CD8-positive, alpha-beta memory T cell (primary cell): ENCODE measurements around the gene PTCD1. TPM values are rescaled to one million over a fixed set of nuclear protein-coding genes. Genes with fewer than 3 reads are reported as not detected.
A peak's percentile ranks its signal among the peaks of the same experiment; 100 is the strongest.
"Not testable (repeated sequence)": the region's sequence is repeated elsewhere in the genome, so short reads cannot be mapped to it uniquely, and the experiment has no call there.

Experiments used
- CTCF ChIA-PET: fragments of 350-600 bp; sonication (Branson Sonifier 250); formaldehyde crosslinking; loops from one replicate; lab custom pipeline; 2021; ENCODE audit warnings: antibody characterized with exemption; lab: Charles Lee
- POLR2A ChIA-PET: fragments of 350-600 bp; sonication (Branson Sonifier 250); formaldehyde crosslinking; loops from one replicate; lab custom pipeline; 2021; ENCODE audit warnings: antibody characterized with exemption; lab: Charles Lee
- DNase-seq, 5 donors: peaks; one replicate each; pipeline versions ENCODE4 v3.0.0 to v3.0.0-alpha.2; 2020 to 2022; ENCODE audit warnings: mixed read lengths in 1 of 5
- H3K27ac ChIP-seq: one replicate; pipeline ENCODE4 v1.7.0; 2013; ENCODE audit warnings: low read depth, mild to moderate bottlenecking, low read length, moderate library complexity
- H3K27me3 ChIP-seq: 2 replicates; pipeline ENCODE4 v1.7.0; 2013; ENCODE audit warnings: low read length, mild to moderate bottlenecking; ENCODE audit not compliant: insufficient read depth, poor library complexity, severe bottlenecking
- H3K36me3 ChIP-seq: 2 replicates; pipeline ENCODE4 v1.7.0; 2013; ENCODE audit warnings: mild to moderate bottlenecking, low read length, moderate library complexity; ENCODE audit not compliant: insufficient read depth
- H3K4me1 ChIP-seq: 2 replicates; pipeline ENCODE4 v1.7.0; 2013; ENCODE audit warnings: mild to moderate bottlenecking, low read length, moderate library complexity; ENCODE audit not compliant: insufficient read depth
- H3K4me3 ChIP-seq: 2 replicates; pipeline ENCODE4 v1.7.0; 2013; ENCODE audit warnings: mild to moderate bottlenecking, low read length
- H3K9me3 ChIP-seq: 2 replicates; pipeline ENCODE4 v1.7.0; 2013; ENCODE audit warnings: mild to moderate bottlenecking, low read length
- H3K27ac Mint-ChIP-seq, 8 donors: one replicate each; pipeline ENCODE4 v1.8.0; 2020 to 2021; ENCODE audit warnings: mixed read lengths in 8 of 8, mild to moderate bottlenecking in 6 of 8, inconsistent platforms in 3 of 8, moderate library complexity in 3 of 8
- H3K27me3 Mint-ChIP-seq, 2 donors: one replicate each; pipeline ENCODE4 v1.8.0; 2020 to 2021; ENCODE audit warnings: mixed read lengths in 2 of 2, mild to moderate bottlenecking in 1 of 2, moderate library complexity in 1 of 2
- H3K36me3 Mint-ChIP-seq, 3 donors: one replicate each; pipeline ENCODE4 v1.8.0; 2020 to 2021; ENCODE audit warnings: mixed read lengths in 3 of 3, inconsistent platforms in 1 of 3, mild to moderate bottlenecking in 1 of 3
- H3K4me1 Mint-ChIP-seq, 3 donors: one replicate each; pipeline ENCODE4 v1.8.0; 2020 to 2021; ENCODE audit warnings: mixed read lengths in 3 of 3, inconsistent platforms in 1 of 3, mild to moderate bottlenecking in 1 of 3
- H3K4me3 Mint-ChIP-seq, 7 donors: one replicate each; pipeline ENCODE4 v1.8.0; 2020 to 2021; ENCODE audit warnings: mixed read lengths in 7 of 7, mild to moderate bottlenecking in 6 of 7, moderate library complexity in 4 of 7, inconsistent platforms in 2 of 7
- H3K9me3 Mint-ChIP-seq, 5 donors: one replicate each; pipeline ENCODE4 v1.8.0; 2020 to 2022; ENCODE audit warnings: mixed read lengths in 5 of 5, mild to moderate bottlenecking in 3 of 5, moderate library complexity in 2 of 5, inconsistent platforms in 1 of 5
- polyA plus RNA-seq: library from polyadenylated mRNA; unstranded; fragments of 300-500 nt; fragmentation: Illumina TruSeq; gene quantifications from one replicate; pipeline ENCODE4 v1.2.3, GENCODE V29; 2021
- total RNA-seq, 2 experiments: library from RNA; stranded (reverse); gene quantifications; one replicate each; pipeline ENCODE4 v1.2.3, GENCODE V29; 2021

The PTCD1 gene
- total and polyA plus RNA-seq, 3 experiments from 2014 or later = 4.5 to 11.4 (median 8.4) TPM

GRCh38 chr7:99447943-99448342, 9.3 kb upstream of the PTCD1 start:
- ChIA-PET POLR2A (no interaction called here), CTCF (interaction anchor here (0.7 to 1.5 kb wide), 3 partner anchors 9 to 219 kb away, joined by 3 to 6 read pairs (median 3); partner anchors contain the start of genes CPSF4 and PTCD1)
- Histone ChIP-seq H3K4me1 (no peaks in the 10 kb centered on the region), H3K36me3 (peaks cover 36% of the 10 kb centered on the region), H3K27me3 (no peaks in the 10 kb centered on the region), H3K4me3 (no peak overlapping the region), H3K27ac (no peak overlapping the region), H3K9me3 (no peaks in the 10 kb centered on the region)
- Mint-ChIP-seq H3K4me1 (peaks cover 5 to 8% (median 5%) of the 10 kb centered on the region in 3 donors), H3K27ac (no peak overlapping the region), H3K27me3 (no peaks in the 10 kb centered on the region), H3K9me3 (no peaks in the 10 kb centered on the region), H3K4me3 (no peak overlapping the region), H3K36me3 (peaks cover 0 to 83% (median 3%) of the 10 kb centered on the region in 3 donors)
- DNase-seq = no peak

DNA sequence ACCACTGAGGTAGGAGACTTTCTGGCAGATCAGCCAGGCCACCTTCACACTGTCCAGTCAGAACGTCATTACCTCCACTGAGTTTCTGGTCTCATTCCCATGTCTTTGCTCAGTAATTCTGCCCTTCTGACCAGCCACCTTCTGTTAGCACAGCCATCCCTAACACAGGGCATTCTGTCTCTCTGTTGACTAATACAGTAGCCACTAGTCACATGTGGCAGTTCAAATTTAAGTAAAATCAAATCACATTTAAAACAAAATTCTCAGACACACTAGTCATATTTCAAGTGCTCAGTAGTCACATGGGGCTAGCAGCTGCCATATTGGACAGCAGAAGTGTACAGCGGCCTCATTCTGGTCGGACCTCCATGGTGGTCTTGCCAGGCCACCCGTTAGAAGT, 7.5 kb upstream of the PTCD1 start:
- H3K27ac Mint-ChIP-seq = peak overlapping the region in 2 of 8 donors; percentile 13 to 72
- POLR2A ChIA-PET = interaction anchor here (0.6 kb wide), 1 partner anchor 32 kb away, joined by 3 read pairs; no protein-coding TSS in a partner anchor
- CTCF ChIA-PET = no interaction called here

GRCh38 chr7:99440195-99440594, 1.6 kb upstream of the PTCD1 start:
- Mint-ChIP-seq H3K9me3 (no peaks in the 10 kb centered on the region), H3K27ac (peak overlapping the region; percentile 15 to 94 (median 90)), H3K36me3 (peaks cover 0 to 36% (median 2%) of the 10 kb centered on the region in 3 donors), H3K4me3 (peak overlapping the region; percentile 94 to 99 (median 97)), H3K27me3 (no peaks in the 10 kb centered on the region), H3K4me1 (peaks cover 26 to 46% (median 36%) of the 10 kb centered on the region in 3 donors)
- Histone ChIP-seq H3K27ac (no peak overlapping the region), H3K4me1 (peaks cover 11% of the 10 kb centered on the region), H3K9me3 (no peaks in the 10 kb centered on the region), H3K36me3 (peaks cover 7% of the 10 kb centered on the region), H3K4me3 (peak overlapping the region; percentile 90), H3K27me3 (no peaks in the 10 kb centered on the region)
- CTCF ChIA-PET = interaction anchor here (1.0 kb wide), 1 partner anchor 31 kb away, joined by 4 read pairs; the partner anchor contains the start of genes BUD31 and PDAP1
- POLR2A ChIA-PET = no interaction called here
- DNase-seq = no peak

More for the DNA sequence above, 7.5 kb upstream of the PTCD1 start:
- Histone ChIP-seq H3K4me1 (no peaks in the 10 kb centered on the region), H3K9me3 (no peaks in the 10 kb centered on the region), H3K27me3 (no peaks in the 10 kb centered on the region), H3K36me3 (peaks cover 32% of the 10 kb centered on the region), H3K27ac (no peak overlapping the region), H3K4me3 (no peak overlapping the region)
- peaks cover 12 to 17% (median 14%) of the 10 kb centered on the region in 3 donors for H3K4me1 Mint-ChIP-seq
- H3K9me3 Mint-ChIP-seq = no peaks in the 10 kb centered on the region
- no peaks in the 10 kb centered on the region for H3K27me3 Mint-ChIP-seq
- no peak for DNase-seq
- H3K4me3 Mint-ChIP-seq = no peak overlapping the region
- peaks cover 0 to 77% (median 5%) of the 10 kb centered on the region in 3 donors for H3K36me3 Mint-ChIP-seq

DNA sequence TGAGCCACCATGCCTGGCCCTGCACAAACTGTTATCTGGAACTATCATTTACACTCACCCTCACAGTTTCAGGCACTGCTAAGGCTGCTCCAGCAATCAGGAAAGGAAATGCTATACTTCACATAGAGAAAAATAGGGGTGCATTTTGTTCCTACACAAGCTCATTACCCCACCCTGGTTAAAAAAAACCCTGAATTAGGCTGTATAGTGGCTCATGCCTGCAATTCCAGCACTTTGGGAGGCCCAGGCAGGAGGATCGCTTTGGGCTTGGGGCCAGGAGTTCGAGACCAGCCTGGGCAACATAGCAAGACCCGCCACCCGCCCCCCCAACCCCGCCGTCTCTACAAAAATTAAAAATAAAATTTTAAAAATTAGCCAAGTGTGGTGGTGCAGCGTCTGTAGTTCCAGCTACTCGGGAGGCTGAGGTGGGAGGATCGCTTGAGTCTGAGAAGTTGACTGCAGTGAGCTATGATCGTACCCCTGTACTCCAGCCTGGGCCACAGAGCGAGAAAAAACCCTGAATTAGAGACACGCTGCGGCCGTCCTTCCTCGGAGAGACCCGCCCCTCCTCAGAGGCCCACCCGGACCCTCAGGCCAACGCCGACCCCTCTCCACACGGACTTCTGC, 539 bp downstream of the PTCD1 start:
- Mint-ChIP-seq H3K27me3 (no peaks in the 10 kb centered on the region), H3K27ac (peak overlapping the region; percentile 84 to 98 (median 94)), H3K9me3 (no peaks in the 10 kb centered on the region), H3K4me3 (peak overlapping the region; percentile 94 to 99 (median 97)), H3K4me1 (peaks cover 24 to 43% (median 33%) of the 10 kb centered on the region in 3 donors), H3K36me3 (peaks cover 0 to 36% (median 3%) of the 10 kb centered on the region in 3 donors)
- POLR2A ChIA-PET = interaction anchor here (0.6 to 2.0 kb wide), 10 partner anchors 9 to 1004 kb away, joined by 3 to 10 read pairs (median 4); partner anchors contain the start of genes ARPC1A, BUD31, PDAP1 and ZKSCAN5
- Histone ChIP-seq H3K27me3 (no peaks in the 10 kb centered on the region), H3K27ac (peak overlapping the region; percentile 84), H3K4me3 (peak overlapping the region; percentile 90), H3K9me3 (no peaks in the 10 kb centered on the region), H3K4me1 (peaks cover 11% of the 10 kb centered on the region), H3K36me3 (no peaks in the 10 kb centered on the region)
- no peak for DNase-seq
- CTCF ChIA-PET = interaction anchor here (1.8 kb wide), 1 partner anchor 11 kb away, joined by 6 read pairs; no protein-coding TSS in a partner anchor

- no peak overlapping the region for H3K27ac ChIP-seq
- H3K9me3 ChIP-seq = no peaks in the 10 kb centered on the region
- no peak for DNase-seq
- H3K36me3 ChIP-seq = no peaks in the 10 kb centered on the region
- H3K27me3 Mint-ChIP-seq = no peaks in the 10 kb centered on the region
- no peaks in the 10 kb centered on the region for H3K9me3 Mint-ChIP-seq
- peak overlapping the region in 1 of 7 donors; percentile 40 for H3K4me3 Mint-ChIP-seq
- ChIA-PET POLR2A (no interaction called here), CTCF (no interaction called here)
- no peaks in the 10 kb centered on the region for H3K4me1 ChIP-seq
- peak overlapping the region in 2 of 8 donors; percentile 8 to 32 for H3K27ac Mint-ChIP-seq
- no peaks in the 10 kb centered on the region for H3K27me3 ChIP-seq
- no peak overlapping the region for H3K4me3 ChIP-seq
- peaks cover 0 to 49% (median 4%) of the 10 kb centered on the region in 3 donors for H3K36me3 Mint-ChIP-seq
- peaks cover 0 to 10% (median 4%) of the 10 kb centered on the region in 3 donors for H3K4me1 Mint-ChIP-seq
These were observed 5.4 kb downstream of the PTCD1 start for GRCh38 chr7:99433158-99433557.

- peak overlapping the region in 1 of 7 donors; percentile 56 for H3K4me3 Mint-ChIP-seq
- H3K36me3 ChIP-seq, CTCF ChIA-PET, H3K4me3 ChIP-seq, H3K27ac ChIP-seq, DNase-seq, H3K27me3 Mint-ChIP-seq, H3K9me3 ChIP-seq, H3K4me1 ChIP-seq, H3K27me3 ChIP-seq, H3K9me3 Mint-ChIP-seq, POLR2A ChIA-PET, H3K4me1 Mint-ChIP-seq: not testable (repeated sequence)
- peak overlapping the region in 1 of 8 donors; percentile 35 for H3K27ac Mint-ChIP-seq
- H3K36me3 Mint-ChIP-seq = peaks cover 0 to 53% (median 4%) of the 10 kb centered on the region in 3 donors
These were observed 6.7 kb downstream of the PTCD1 start for GRCh38 chr7:99431756-99432540.

- peaks cover 0 to 58% (median 4%) of the 10 kb centered on the region in 3 donors for H3K36me3 Mint-ChIP-seq
- no peak overlapping the region for H3K4me3 ChIP-seq
- H3K36me3 ChIP-seq = peaks cover 1% of the 10 kb centered on the region
- no peak overlapping the region for H3K27ac ChIP-seq
- no peaks in the 10 kb centered on the region for H3K27me3 Mint-ChIP-seq
- ChIA-PET CTCF (no interaction called here), POLR2A (interaction anchor here (0.6 kb wide), 1 partner anchor 37 kb away, joined by 3 read pairs; no protein-coding TSS in a partner anchor)
- H3K27me3 ChIP-seq = no peaks in the 10 kb centered on the region
- H3K4me1 ChIP-seq = no peaks in the 10 kb centered on the region
- no peaks in the 10 kb centered on the region for H3K9me3 ChIP-seq
- peak overlapping the region in 1 of 8 donors; percentile 24 for H3K27ac Mint-ChIP-seq
- H3K4me3 Mint-ChIP-seq = no peak overlapping the region
- no peaks in the 10 kb centered on the region for H3K4me1 Mint-ChIP-seq
- no peaks in the 10 kb centered on the region for H3K9me3 Mint-ChIP-seq
- DNase-seq = no peak
These were observed 8.8 kb downstream of the PTCD1 start for GRCh38 chr7:99429756-99430155.
